OCI-LY7 (cell line): ENCODE results near the gene PADI4.

Experiments
- CTCF ChIP-seq: fragments of 200-600 bp; sonication (generic); conservative IDR thresholded peaks from 2 replicates; pipeline ENCODE4 v1.5.1; 2014; ENCODE audit warnings: mild to moderate bottlenecking, antibody characterized with exemption, low read length, moderate library complexity, mixed read lengths
- EZH2phosphoT487 ChIP-seq: fragments of 200-600 bp; sonication (generic); IDR thresholded peaks from 2 replicates; pipeline ENCODE4 v1.6.1; 2018; ENCODE audit warnings: low read depth, borderline replicate concordance, mild to moderate bottlenecking, mixed run types, antibody characterized with exemption, low read length, moderate library complexity, mixed read lengths

GRCh38 chr1:17265950-17266349, 42.0 kb upstream of the PADI4 start:
- no peak for TF ChIP-seq CTCF
- TF ChIP-seq EZH2phosphoT487: no peak
